K562 (cell line): Measurements from ENCODE around the gene TMEM50B. TPM values are rescaled to one million over a fixed set of nuclear protein-coding genes. Genes with fewer than 3 reads are reported as not detected.
A peak's percentile ranks its signal among the peaks of the same experiment; 100 is the strongest.

Source experiments
- ATAC-seq: fragments of 200-7000 bp; cut with Tn5 transposase; 3 replicates; pipeline ENCODE4 v1.9.1; 2020; ENCODE audit warnings: moderate library complexity
- BruUV-seq: library from RNA; stranded (reverse); fragments of 400-500 nt; replicated peaks from 2 replicates; lab custom pipeline; 2021; lab: Mats Ljungman, UMichigan
- CTCF ChIA-PET: fragments of 300-600 bp; formaldehyde crosslinking; extraction: SDS; loops from one replicate; lab custom pipeline; 2021; ENCODE audit warnings: low intra/inter-chr PET ratio; lab: Yijun Ruan, JAX
- POLR2A ChIA-PET: fragments of 300-600, 350-650 bp; sonication (Branson Sonifier 250); formaldehyde crosslinking; extraction: SDS; loops from one replicate; lab custom pipeline; 2021; ENCODE audit warnings: antibody characterized with exemption, inconsistent platforms; lab: Yijun Ruan, JAX
- DNase-seq, 4 experiments: peaks; one replicate each; pipeline versions ENCODE4 v3.0.0 to v3.0.0-alpha.2; 2011 to 2018; ENCODE audit warnings: low spot score in 3 of 4, mixed read lengths in 3 of 4; ENCODE audit errors: extremely low read depth in 1 of 4
- FAIRE-seq: peaks from 2 replicates; lab custom pipeline; 2011; peaks lifted over from hg19 to GRCh38; lab: Jason Lieb, UNC
- H2AFZ ChIP-seq: 2 replicates; pipeline ENCODE4 v1.6.0; 2011; ENCODE audit warnings: low read depth, low read length, control low read depth, inconsistent platforms
- H3K27ac ChIP-seq: fragments of 200-600 bp; 3 replicates; pipeline ENCODE4 v1.8.0; 2011; ENCODE audit warnings: low read depth, mild to moderate bottlenecking, control low read depth, inconsistent platforms, low read length, moderate library complexity, mixed read lengths; ENCODE audit errors: extremely low read depth
- H3K27me3 ChIP-seq, 2 experiments: fragments of 300-600 bp in 1 of 2; 2 replicates in 1 of 2; 3 replicates in 1 of 2; pipeline versions ENCODE4 v1.6.0 to v1.8.0; 2011; ENCODE audit warnings: inconsistent platforms in 2 of 2, low read length in 2 of 2, mild to moderate bottlenecking in 1 of 2, mixed read lengths in 1 of 2, moderate library complexity in 1 of 2; ENCODE audit not compliant: control insufficient read depth in 2 of 2, insufficient read depth in 2 of 2
- H3K36me3 ChIP-seq: fragments of 300-600 bp; 3 replicates; pipeline ENCODE4 v1.8.0; 2011; ENCODE audit warnings: mild to moderate bottlenecking, low read length, inconsistent platforms; ENCODE audit not compliant: control insufficient read depth, insufficient read depth
- H3K4me1 ChIP-seq, 2 experiments: fragments of 200-600 bp in 1 of 2; replicated peaks in 1 of 2; 2 replicates in 1 of 2; 3 replicates in 1 of 2; pipeline versions ENCODE4 v1.5.1 to v1.8.0; 2011; ENCODE audit warnings: inconsistent platforms in 2 of 2, low read length in 2 of 2, mild to moderate bottlenecking in 1 of 2, mixed read lengths in 1 of 2, moderate library complexity in 1 of 2; ENCODE audit not compliant: control insufficient read depth in 2 of 2, insufficient read depth in 2 of 2
- H3K4me2 ChIP-seq: 2 replicates; pipeline ENCODE4 v1.6.1; 2011; ENCODE audit warnings: low read length, control low read depth, inconsistent platforms, mixed read lengths; ENCODE audit not compliant: insufficient read depth
- H3K4me3 ChIP-seq: fragments of 200-600 bp; sonication (generic), shearing (Covaris generic); 2 replicates; pipeline ENCODE4 v1.5.1; 2016; ENCODE audit warnings: control low read depth, inconsistent platforms
- H3K79me2 ChIP-seq: fragments of 200-600 bp; 3 replicates; pipeline ENCODE4 v1.8.0; 2011; ENCODE audit warnings: low read length, inconsistent platforms; ENCODE audit not compliant: control insufficient read depth, insufficient read depth
- H3K9ac ChIP-seq, 2 experiments: 2 replicates each; pipeline versions ENCODE4 v1.6.0 to v1.6.1; 2011; ENCODE audit warnings: low read depth in 2 of 2, low read length in 2 of 2, control low read depth in 1 of 2, inconsistent platforms in 1 of 2, mild to moderate bottlenecking in 1 of 2, mixed read lengths in 1 of 2; ENCODE audit not compliant: insufficient read depth in 1 of 2
- H3K9me1 ChIP-seq: one replicate; pipeline ENCODE4 v1.6.0; 2011; ENCODE audit warnings: inconsistent platforms, mild to moderate bottlenecking, low read length, moderate library complexity; ENCODE audit not compliant: control insufficient read depth, insufficient read depth
- H3K9me3 ChIP-seq: replicated peaks from 2 replicates; pipeline ENCODE4 v1.5.1; 2011; ENCODE audit warnings: low read depth, low read length, inconsistent platforms; ENCODE audit not compliant: control insufficient read depth, insufficient read depth
- H4K20me1 ChIP-seq: replicated peaks from 2 replicates; pipeline ENCODE4 v1.6.1; 2011; ENCODE audit warnings: low read length, inconsistent platforms, mixed read lengths; ENCODE audit not compliant: control insufficient read depth, insufficient read depth
- ASH1L ChIP-seq: fragments of 450-650 bp; IDR thresholded peaks from 2 replicates; pipeline ENCODE4 v1.6.1; 2018; ENCODE audit warnings: borderline replicate concordance, mild to moderate bottlenecking, low read depth; ENCODE audit not compliant: partially characterized antibody
- CCNT2 ChIP-seq: IDR thresholded peaks from 2 replicates; pipeline ENCODE4 v1.6.1; 2011; ENCODE audit warnings: borderline replicate concordance, low read depth, mild to moderate bottlenecking, moderate library complexity, mixed read lengths, low read length; ENCODE audit not compliant: insufficient read length; ENCODE audit errors: extremely low read depth
- CREB5 ChIP-seq: fragments of 250-450 bp; sonication (Bioruptor Pico); IDR thresholded peaks from 2 replicates; pipeline ENCODE4 v1.5.0; 2020; ENCODE audit warnings: mild to moderate bottlenecking
- MAFK ChIP-seq: IDR thresholded peaks from 2 replicates; pipeline ENCODE4 v1.6.1; 2011; ENCODE audit warnings: low read length, improper control_type of control experiment
- MYBL2 ChIP-seq, 2 experiments: fragments of 450-650 bp in 1 of 2; sonication (generic) in 1 of 2; formaldehyde crosslinking in 1 of 2; IDR thresholded peaks; 2 replicates each; pipeline versions ENCODE4 v1.6.1 to v1.8.1; 2017 to 2022; ENCODE audit warnings: borderline replicate concordance in 1 of 2, inconsistent platforms in 1 of 2, low read depth in 1 of 2, mild to moderate bottlenecking in 1 of 2, missing genetic modification reagents in 1 of 2, moderate library complexity in 1 of 2
- RBBP5 ChIP-seq: fragments of 200-600 bp; sonication (generic); IDR thresholded peaks from 2 replicates; pipeline ENCODE4 v1.6.1; 2012; ENCODE audit warnings: borderline replicate concordance, mild to moderate bottlenecking, low read length, control low read depth, inconsistent platforms; ENCODE audit not compliant: insufficient read depth, poor library complexity, severe bottlenecking
- RBM17 ChIP-seq: fragments of 200-400 bp; formaldehyde crosslinking; IDR thresholded peaks from 2 replicates; pipeline ENCODE4 v1.6.1; 2017; ENCODE audit warnings: low read depth, mild to moderate bottlenecking, low read length, borderline replicate concordance
- TGIF2 ChIP-seq: sonication (generic); formaldehyde crosslinking; IDR thresholded peaks from 2 replicates; pipeline ENCODE4 v1.8.1; 2022; ENCODE audit warnings: mild to moderate bottlenecking, missing genetic modification reagents, moderate library complexity
- TOE1 ChIP-seq, 2 experiments: fragments of 450-650 bp in 1 of 2; sonication (generic) in 1 of 2; formaldehyde crosslinking in 1 of 2; IDR thresholded peaks; 2 replicates each; pipeline versions ENCODE4 v1.7.1 to v1.8.0; 2016 to 2022; ENCODE audit warnings: borderline replicate concordance in 2 of 2, mild to moderate bottlenecking in 2 of 2, antibody characterized with exemption in 1 of 2, inconsistent platforms in 1 of 2, low read depth in 1 of 2, missing genetic modification reagents in 1 of 2, moderate library complexity in 1 of 2
- ZFP1 ChIP-seq: fragments of 450-650 bp; formaldehyde crosslinking; IDR thresholded peaks from 2 replicates; pipeline ENCODE4 v1.4.0; 2020; ENCODE audit warnings: mild to moderate bottlenecking, mixed read lengths
- ZNF134 ChIP-seq: fragments of 250-450 bp; sonication (Bioruptor Pico); conservative IDR thresholded peaks from 2 replicates; pipeline ENCODE4 v1.4.0; 2020
- ZNF766 ChIP-seq: fragments of 200-800 bp; sonication (Bioruptor generic); conservative IDR thresholded peaks from 2 replicates; pipeline ENCODE4 v1.6.1; 2016; ENCODE audit warnings: missing genetic modification characterization, missing compliant biosample characterization
- WGBS: fragments of 100-300 bp; shearing (Covaris generic); methylation state at CpG from one replicate; pipeline ENCODE4 v1.1.6; 2016; ENCODE audit warnings: low coverage, mixed read lengths; ENCODE audit not compliant: insufficient coverage; ENCODE audit errors: missing lambda C conversion rate; 5-methylcytosine and 5-hydroxymethylcytosine counted together
- in situ Hi-C: fragments of 300-500 bp; cut with MboI; formaldehyde crosslinking; loops from 4 replicates; pipeline ENCODE4 v1.15.0; 2018; ENCODE audit warnings: inconsistent platforms, mixed read lengths
- intact Hi-C: fragments of 100-400 bp; cut with micrococcal nuclease; formaldehyde crosslinking; loops from 2 replicates; pipeline ENCODE4 v1.14.2; 2022
- polyA plus RNA-seq, 8 experiments: library from polyadenylated mRNA; depleted of rRNA in 4 of 8; stranded (reverse) in 5 of 8; unstranded in 3 of 8; fragments of >200 nt; fragmentation: Nextera tagmentation in 2 of 8; fragmentation: Illumina TruSeq in 1 of 8; extraction: Ambion mirVana in 2 of 8; extraction: Trizol in 1 of 8; gene quantifications; 2 replicates each; pipeline versions ENCODE4 v1.2.1 to v1.2.3, GENCODE V29; 2011 to 2014; ENCODE audit warnings: inconsistent platforms in 1 of 8, missing spikeins in 1 of 8
- total RNA-seq, 7 experiments: library from RNA; depleted of rRNA in 6 of 7; stranded (reverse); fragments of >200 nt in 6 of 7; fragmentation: Illumina TruSeq in 2 of 7; extraction: Trizol in 2 of 7; gene quantifications; 2 replicates each; pipeline versions ENCODE4 v1.2.1 to v1.2.3, GENCODE V29; 2011 to 2021; ENCODE audit warnings: low replicate concordance in 1 of 7
- TF ChIP-seq, protein P1 (sequence below): IDR thresholded peaks from 3 replicates; pipeline ENCODE4 v1.6.1; 2011; ENCODE audit warnings: borderline replicate concordance, mild to moderate bottlenecking; ENCODE audit not compliant: insufficient read length, insufficient read depth
- TF ChIP-seq, protein P2 (sequence below): fragments of 250-450 bp; sonication (Bioruptor Pico); IDR thresholded peaks from 2 replicates; pipeline ENCODE4 v1.8.0; 2022; ENCODE audit warnings: inconsistent platforms

Gene TMEM50B
- total and polyA plus RNA-seq, 9 of the 15 experiments (the other 6 are each of a cell fraction or from before 2014, with no cell fraction given) = 20.5 to 64.6 (median 28.9) TPM

GRCh38 chr21:33458861-33459260, 20.9 kb downstream of the TMEM50B start (continued):
- TF ChIP-seq MYBL2 (IDR thresholded peaks at IDR 0.05; ENCODE audit: low read depth) (no peak), MYBL2 (CRISPR knock-in tag; IDR thresholded peaks at IDR 0.05; ENCODE audit: borderline replicate concordance) (no peak), RBM17 (no peak), RBBP5 (no peak), ZFP1 (CRISPR knock-in tag) (no peak), ZNF766 (no peak), ZNF134 (CRISPR knock-in tag) (no peak)

DNA sequence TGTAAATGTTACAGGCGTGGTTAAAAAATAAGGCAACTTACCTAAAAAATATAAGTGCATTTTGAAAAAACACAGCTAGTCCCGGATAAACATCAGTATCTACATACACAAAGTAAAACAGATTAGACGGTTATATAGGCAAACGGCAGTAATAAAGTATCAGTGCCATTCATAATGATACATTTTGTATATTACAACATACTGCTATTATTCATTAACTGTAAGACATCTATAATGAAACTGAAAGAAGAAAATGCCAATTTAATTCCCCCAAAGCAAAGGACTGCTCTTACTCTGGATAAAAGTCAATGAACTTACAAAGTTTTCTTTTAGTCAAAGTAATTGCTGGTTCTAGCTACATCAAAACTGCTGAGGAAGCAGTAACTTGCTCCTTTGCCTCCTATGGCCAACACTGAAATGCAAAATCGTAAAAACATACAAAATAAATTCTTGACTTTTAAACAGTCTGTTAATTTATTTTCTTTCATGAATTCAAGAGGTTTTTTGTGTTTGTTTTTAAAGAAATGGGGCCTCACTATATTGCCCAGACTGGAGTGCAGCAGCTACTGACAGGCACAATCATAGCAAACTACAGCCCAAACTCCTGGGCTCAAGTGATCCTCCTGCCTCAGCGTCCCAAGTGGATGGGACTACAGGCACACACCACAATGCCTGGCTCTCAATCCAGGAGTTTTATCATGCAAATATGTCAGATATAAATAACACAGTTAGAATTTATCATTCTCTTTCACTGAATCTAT, 23.9 kb downstream of the TMEM50B start:
- Histone ChIP-seq H3K79me2 (no peaks in the 10 kb centered on the region), H3K36me3 (peaks cover 54% of the 10 kb centered on the region; the same call in 2 of the 3 replicates), H4K20me1 (no peaks in the 10 kb centered on the region), H3K9me3 (no peaks in the 10 kb centered on the region), H2AFZ (no peak overlapping the region), H3K9ac (no peak overlapping the region), H3K27me3 (no peaks in the 10 kb centered on the region), H3K4me2 (no peak overlapping the region), H3K27ac (no peak overlapping the region), H3K4me1 (no peaks in the 10 kb centered on the region), H3K4me3 (no peak overlapping the region), H3K9me1 (no peaks in the 10 kb centered on the region)
- no peak for FAIRE-seq
- 79% methylated on average over 6 of the region's 6 CpGs for WGBS
- CTCF ChIA-PET = no interaction called here
- intact Hi-C loops = no loop called here
- ATAC-seq = no peak
- in situ Hi-C loops = no loop called here
- POLR2A ChIA-PET = interaction anchor here (1.3 kb wide), 1 partner anchor 11 kb away, joined by 3 read pairs; no protein-coding TSS in a partner anchor
- peak in 1 of 4 experiments; percentile 3 for DNase-seq
- no TSS peak for BruUV-seq
- TF ChIP-seq MAFK (peak; percentile 68), ASH1L (no peak), TGIF2 (CRISPR knock-in tag) (no peak), TOE1 (IDR thresholded peaks at IDR 0.05; ENCODE audit: borderline replicate concordance) (no peak), TOE1 (CRISPR knock-in tag; IDR thresholded peaks at IDR 0.05; ENCODE audit: borderline replicate concordance, low read depth) (no peak), CCNT2 (no peak), CREB5 (CRISPR knock-in tag) (no peak)
- TF ChIP-seq, protein P1, sequence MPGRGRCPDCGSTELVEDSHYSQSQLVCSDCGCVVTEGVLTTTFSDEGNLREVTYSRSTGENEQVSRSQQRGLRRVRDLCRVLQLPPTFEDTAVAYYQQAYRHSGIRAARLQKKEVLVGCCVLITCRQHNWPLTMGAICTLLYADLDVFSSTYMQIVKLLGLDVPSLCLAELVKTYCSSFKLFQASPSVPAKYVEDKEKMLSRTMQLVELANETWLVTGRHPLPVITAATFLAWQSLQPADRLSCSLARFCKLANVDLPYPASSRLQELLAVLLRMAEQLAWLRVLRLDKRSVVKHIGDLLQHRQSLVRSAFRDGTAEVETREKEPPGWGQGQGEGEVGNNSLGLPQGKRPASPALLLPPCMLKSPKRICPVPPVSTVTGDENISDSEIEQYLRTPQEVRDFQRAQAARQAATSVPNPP = no peak
- TF ChIP-seq, protein P2, sequence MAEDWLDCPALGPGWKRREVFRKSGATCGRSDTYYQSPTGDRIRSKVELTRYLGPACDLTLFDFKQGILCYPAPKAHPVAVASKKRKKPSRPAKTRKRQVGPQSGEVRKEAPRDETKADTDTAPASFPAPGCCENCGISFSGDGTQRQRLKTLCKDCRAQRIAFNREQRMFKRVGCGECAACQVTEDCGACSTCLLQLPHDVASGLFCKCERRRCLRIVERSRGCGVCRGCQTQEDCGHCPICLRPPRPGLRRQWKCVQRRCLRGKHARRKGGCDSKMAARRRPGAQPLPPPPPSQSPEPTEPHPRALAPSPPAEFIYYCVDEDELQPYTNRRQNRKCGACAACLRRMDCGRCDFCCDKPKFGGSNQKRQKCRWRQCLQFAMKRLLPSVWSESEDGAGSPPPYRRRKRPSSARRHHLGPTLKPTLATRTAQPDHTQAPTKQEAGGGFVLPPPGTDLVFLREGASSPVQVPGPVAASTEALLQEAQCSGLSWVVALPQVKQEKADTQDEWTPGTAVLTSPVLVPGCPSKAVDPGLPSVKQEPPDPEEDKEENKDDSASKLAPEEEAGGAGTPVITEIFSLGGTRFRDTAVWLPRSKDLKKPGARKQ (CRISPR knock-in tag) = no peak
